KMS-11 (cell line): ENCODE results near the gene RNF31.

Experiments
- H2AFZ ChIP-seq: fragments of 200-600 bp; sonication (generic); 2 replicates; pipeline ENCODE4 v1.6.1; 2016; ENCODE audit warnings: antibody characterized with exemption, mixed run types, low read depth
- H3K27ac ChIP-seq: fragments of 200-600 bp; sonication (generic); 2 replicates; pipeline ENCODE4 v1.6.1; 2016; ENCODE audit warnings: mild to moderate bottlenecking, mixed run types
- H3K27me3 ChIP-seq: fragments of 200-600 bp; sonication (generic); 2 replicates; pipeline ENCODE4 v1.6.1; 2017; ENCODE audit warnings: mild to moderate bottlenecking, low read depth, mixed run types, moderate library complexity; ENCODE audit not compliant: insufficient read depth
- H3K36me3 ChIP-seq: fragments of 200-600 bp; sonication (generic); 2 replicates; pipeline ENCODE4 v1.6.1; 2017; ENCODE audit warnings: mild to moderate bottlenecking, mixed run types; ENCODE audit not compliant: insufficient read depth
- H3K4me1 ChIP-seq: fragments of 200-600 bp; sonication (generic); 2 replicates; pipeline ENCODE4 v1.6.1; 2016; ENCODE audit warnings: mild to moderate bottlenecking, low read depth, mixed run types; ENCODE audit not compliant: poor library complexity, severe bottlenecking
- H3K4me2 ChIP-seq: fragments of 200-600 bp; sonication (generic); 2 replicates; pipeline ENCODE4 v1.7.0; 2016; ENCODE audit warnings: mild to moderate bottlenecking, mixed run types
- H3K4me3 ChIP-seq: fragments of 200-600 bp; sonication (generic); IDR thresholded peaks from 2 replicates; pipeline ENCODE4 v1.6.1; 2017; ENCODE audit warnings: low read depth, low read length, mixed read lengths; ENCODE audit not compliant: insufficient read depth
- H3K79me2 ChIP-seq: fragments of 200-600 bp; sonication (generic); 2 replicates; pipeline ENCODE4 v1.6.1; 2016; ENCODE audit warnings: low read depth, mixed run types; ENCODE audit not compliant: insufficient read depth
- H3K9ac ChIP-seq: fragments of 200-600 bp; sonication (generic); 2 replicates; pipeline ENCODE4 v1.6.1; 2016; ENCODE audit warnings: mild to moderate bottlenecking, mixed run types
- H4K20me1 ChIP-seq: fragments of 200-600 bp; sonication (generic); 2 replicates; pipeline ENCODE4 v1.6.1; 2016; ENCODE audit warnings: mild to moderate bottlenecking, mixed run types; ENCODE audit not compliant: insufficient read depth
- CTCF ChIP-seq: fragments of 200-600 bp; sonication (generic); conservative IDR thresholded peaks from 2 replicates; pipeline ENCODE4 v1.6.1; 2017; ENCODE audit warnings: low read depth, mild to moderate bottlenecking, antibody characterized with exemption, low read length, moderate library complexity, mixed read lengths

RNF31 gene

DNA sequence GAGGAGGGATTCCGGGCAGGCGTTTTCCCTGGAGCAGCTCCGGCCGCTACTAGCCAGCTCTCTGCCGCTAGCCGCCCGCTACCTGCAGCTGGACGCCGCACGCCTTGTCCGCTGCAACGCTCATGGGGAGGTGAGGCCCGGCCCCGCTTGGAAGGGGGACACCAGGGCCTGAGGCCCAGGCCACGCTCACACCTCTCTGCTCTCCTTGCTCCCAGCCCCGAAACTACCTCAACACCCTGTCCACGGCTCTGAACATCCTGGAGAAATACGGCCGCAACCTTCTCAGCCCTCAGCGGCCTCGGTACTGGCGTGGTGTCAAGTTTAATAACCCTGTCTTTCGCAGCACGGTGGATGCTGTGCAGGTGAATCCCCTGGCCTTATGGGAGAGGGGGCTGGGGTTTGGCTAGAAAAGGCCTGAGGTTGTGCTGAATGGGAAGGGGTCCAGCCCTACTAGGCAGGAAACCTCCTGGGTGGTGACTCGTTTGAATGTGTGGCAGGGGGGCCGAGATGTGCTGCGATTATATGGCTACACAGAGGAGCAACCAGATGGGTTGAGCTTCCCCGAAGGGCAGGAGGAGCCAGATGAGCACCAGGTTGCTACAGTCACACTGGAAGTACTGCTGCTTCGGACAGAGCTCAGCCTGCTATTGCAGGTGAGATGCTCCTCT is 597 bp downstream of the RNF31 start:
- Histone ChIP-seq H4K20me1 (no peaks in the 10 kb centered on the region), H3K27ac (no peak overlapping the region), H3K4me1 (peaks cover 10% of the 10 kb centered on the region), H3K36me3 (no peaks in the 10 kb centered on the region), H3K79me2 (peaks cover 19% of the 10 kb centered on the region; the same call in 1 of the 2 replicates), H3K4me3 (no peak overlapping the region), H3K4me2 (peak overlapping the region; percentile 51; the same call in 1 of the 2 replicates), H2AFZ (0 out of 2 replicates have a peak overlapping the region, but pooled peaks have one; percentile 23), H3K27me3 (no peaks in the 10 kb centered on the region), H3K9ac (no peak overlapping the region; the same call in 1 of the 2 replicates)
- TF ChIP-seq CTCF, result no peak

DNA sequence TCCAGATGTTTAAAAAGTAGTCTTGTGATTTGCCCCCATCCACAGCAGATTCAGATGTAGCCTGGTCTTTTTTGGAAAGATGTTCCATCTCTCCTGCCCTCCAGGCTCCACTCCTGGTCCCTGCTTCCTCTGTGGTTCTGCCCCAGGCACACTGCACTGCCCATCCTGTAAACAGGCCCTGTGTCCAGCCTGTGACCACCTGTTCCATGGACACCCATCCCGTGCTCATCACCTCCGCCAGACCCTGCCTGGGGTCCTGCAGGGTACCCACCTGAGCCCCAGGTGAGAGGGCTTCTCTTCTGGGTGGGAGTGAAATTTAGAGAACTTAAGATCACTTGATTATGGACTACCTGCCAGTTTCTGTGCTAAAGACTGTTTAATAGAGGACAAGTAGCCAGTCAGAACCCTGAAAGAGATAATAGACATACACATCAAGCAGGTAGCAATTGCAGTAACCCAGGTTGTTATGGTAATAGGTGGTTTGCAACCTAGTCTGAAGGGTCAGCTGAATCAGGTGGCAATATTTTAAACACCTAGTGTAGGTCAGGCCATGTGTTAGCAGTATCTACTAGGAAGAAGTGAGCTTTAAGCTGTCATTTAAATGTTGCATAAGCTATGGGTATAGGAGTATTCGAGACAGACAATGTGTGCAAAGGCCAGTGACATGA is 2.1 kb downstream of the RNF31 start:
- Histone ChIP-seq H3K4me1 (peaks cover 6% of the 10 kb centered on the region), H3K27me3 (no peaks in the 10 kb centered on the region), H3K4me3 (no peak overlapping the region), H3K9ac (no peak overlapping the region), H3K79me2 (peaks cover 19% of the 10 kb centered on the region; the same call in 1 of the 2 replicates), H3K4me2 (no peak overlapping the region), H3K27ac (no peak overlapping the region), H3K36me3 (no peaks in the 10 kb centered on the region), H2AFZ (no peak overlapping the region), H4K20me1 (no peaks in the 10 kb centered on the region)
- TF ChIP-seq CTCF, result no peak

GRCh38 chr14:24150061-24150460 is 2.8 kb downstream of the RNF31 start:
- Histone ChIP-seq H3K9ac (no peak overlapping the region), H3K27ac (no peak overlapping the region), H3K27me3 (no peaks in the 10 kb centered on the region), H3K4me1 (peaks cover 6% of the 10 kb centered on the region), H3K79me2 (peaks cover 14% of the 10 kb centered on the region; the same call in 1 of the 2 replicates), H3K36me3 (no peaks in the 10 kb centered on the region), H3K4me2 (no peak overlapping the region), H3K4me3 (no peak overlapping the region), H2AFZ (no peak overlapping the region), H4K20me1 (no peaks in the 10 kb centered on the region)
- TF ChIP-seq CTCF, result no peak

- no peak for TF ChIP-seq CTCF
- no peaks in the 10 kb centered on the region for H3K27me3 ChIP-seq
- H3K79me2 ChIP-seq, result peaks cover 11% of the 10 kb centered on the region; the same call in 1 of the 2 replicates
- H3K27ac ChIP-seq, result no peak overlapping the region
- H3K9ac ChIP-seq, result no peak overlapping the region
- peaks cover 2% of the 10 kb centered on the region for H3K4me1 ChIP-seq
- no peak overlapping the region for H2AFZ ChIP-seq
- H3K4me3 ChIP-seq, result no peak overlapping the region
- H3K4me2 ChIP-seq, result no peak overlapping the region
- no peaks in the 10 kb centered on the region for H4K20me1 ChIP-seq
- no peaks in the 10 kb centered on the region for H3K36me3 ChIP-seq
Measured at GRCh38 chr14:24150567-24150966, 3.3 kb downstream of the RNF31 start.
